Neural progenitor cell (in vitro differentiated cells): ENCODE results near the gene STRN4. TPM values are rescaled to one million over a fixed set of nuclear protein-coding genes. Genes with fewer than 3 reads are reported as not detected.

ENCODE experiments used
- DNase-seq: peaks from one replicate; pipeline ENCODE4 v3.0.0-alpha.2; 2016; ENCODE audit warnings: low spot score
- H2AFZ ChIP-seq: fragments of 200-600 bp; sonication (generic); replicated peaks from 2 replicates; pipeline ENCODE4 v1.6.1; 2016; ENCODE audit warnings: antibody characterized with exemption
- H3F3A ChIP-seq: fragments of 200-600 bp; sonication (generic); 2 replicates; pipeline ENCODE4 v1.6.1; 2016; ENCODE audit warnings: antibody characterized with exemption, low read depth
- H3K27ac ChIP-seq: fragments of 200-600 bp; sonication (generic); 2 replicates; pipeline ENCODE4 v1.5.1; 2016; ENCODE audit warnings: mild to moderate bottlenecking
- H3K27me3 ChIP-seq: fragments of 200-600 bp; sonication (generic); 2 replicates; pipeline ENCODE4 v1.6.1; 2016; ENCODE audit warnings: mild to moderate bottlenecking, moderate library complexity
- H3K36me3 ChIP-seq: fragments of 200-600 bp; sonication (generic); 2 replicates; pipeline ENCODE4 v1.5.1; 2016
- H3K4me1 ChIP-seq: fragments of 200-600 bp; sonication (generic); 2 replicates; pipeline ENCODE4 v1.6.1; 2016; ENCODE audit warnings: mixed run types
- H3K4me2 ChIP-seq: fragments of 200-600 bp; sonication (generic); 2 replicates; pipeline ENCODE4 v1.6.1; 2016
- H3K4me3 ChIP-seq: fragments of 200-600 bp; sonication (generic); 2 replicates; pipeline ENCODE4 v1.5.1; 2016
- H3K79me2 ChIP-seq: fragments of 200-600 bp; sonication (generic); 2 replicates; pipeline ENCODE4 v1.6.1; 2016; ENCODE audit warnings: low read depth
- H3K9ac ChIP-seq: fragments of 200-600 bp; sonication (generic); 2 replicates; pipeline ENCODE4 v1.6.1; 2016
- H3K9me3 ChIP-seq: fragments of 200-600 bp; sonication (generic); 2 replicates; pipeline ENCODE4 v1.5.1; 2016; ENCODE audit warnings: low read depth
- H4K20me1 ChIP-seq: fragments of 200-600 bp; sonication (generic); 2 replicates; pipeline ENCODE4 v1.6.1; 2016; ENCODE audit warnings: low read depth
- H3K27ac Mint-ChIP-seq: 3 replicates; pipeline ENCODE4 v1.8.0; 2021; ENCODE audit warnings: mixed read lengths
- H3K27me3 Mint-ChIP-seq: 2 replicates; pipeline ENCODE4 v1.8.0; 2022; ENCODE audit warnings: low read depth, mild to moderate bottlenecking, inconsistent platforms, moderate library complexity, mixed read lengths; ENCODE audit not compliant: insufficient read depth
- H3K36me3 Mint-ChIP-seq: 3 replicates; pipeline ENCODE4 v1.8.0; 2021; ENCODE audit warnings: mixed read lengths
- H3K4me1 Mint-ChIP-seq: 3 replicates; pipeline ENCODE4 v1.8.0; 2021; ENCODE audit warnings: mixed read lengths
- H3K4me3 Mint-ChIP-seq: 3 replicates; pipeline ENCODE4 v1.8.0; 2021; ENCODE audit warnings: mild to moderate bottlenecking, moderate library complexity, mixed read lengths
- H3K9me3 Mint-ChIP-seq: 3 replicates; pipeline ENCODE4 v1.8.0; 2020; ENCODE audit warnings: mixed read lengths
- EZH2 ChIP-seq: fragments of 200-600 bp; sonication (generic); IDR thresholded peaks from 2 replicates; pipeline ENCODE4 v1.6.1; 2017; ENCODE audit warnings: antibody characterized with exemption, mild to moderate bottlenecking, moderate library complexity
- EZH2phosphoT487 ChIP-seq: fragments of 200-600 bp; sonication (generic); IDR thresholded peaks from 2 replicates; pipeline ENCODE4 v1.6.1; 2017; ENCODE audit warnings: antibody characterized with exemption
- total RNA-seq: library from RNA; depleted of rRNA; stranded (reverse); fragments of >200 nt; gene quantifications from 2 replicates; pipeline ENCODE4 v1.2.3, GENCODE V29; 2015; ENCODE audit warnings: low replicate concordance
- TF ChIP-seq, protein P1 (sequence below): fragments of 200-600 bp; sonication (generic); IDR thresholded peaks from 2 replicates; pipeline ENCODE4 v1.5.1; 2017; ENCODE audit warnings: antibody characterized with exemption, mild to moderate bottlenecking

STRN4 gene
- total RNA-seq, 1 donor from 2014 or later = 54.1 TPM

DNA sequence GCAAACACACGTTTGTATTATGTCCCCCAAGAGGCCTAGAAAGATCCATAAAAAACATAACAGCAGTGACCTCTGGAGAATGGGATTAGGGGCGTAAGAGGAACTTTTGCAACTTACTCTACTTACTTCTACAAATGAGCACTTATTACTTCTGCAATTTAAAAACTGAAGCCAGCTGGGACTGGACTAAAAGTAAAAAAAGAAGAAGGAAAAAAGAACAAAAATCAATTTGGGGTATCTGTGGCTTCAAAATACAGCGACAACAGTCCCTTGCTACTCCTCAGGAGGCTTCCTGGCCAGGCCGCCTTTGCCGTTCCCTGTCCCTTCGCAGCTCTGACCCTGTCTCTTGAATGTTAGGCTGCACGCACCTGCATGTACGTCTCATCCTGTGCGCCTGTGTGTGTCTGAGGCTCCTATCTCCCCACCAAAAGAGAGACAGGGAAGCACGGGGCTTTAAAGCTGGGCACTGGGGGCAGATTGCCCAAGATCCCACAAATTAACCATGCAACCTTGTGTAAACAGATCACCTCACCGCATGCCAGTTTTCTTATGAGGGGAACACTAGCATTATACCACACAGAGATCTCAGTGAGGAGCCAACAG lies 12.5 kb downstream of the STRN4 start:
- Histone ChIP-seq H2AFZ (no peak overlapping the region), H3K4me1 (no peaks in the 10 kb centered on the region), H3K79me2 (peaks cover 58% of the 10 kb centered on the region), H3K27me3 (no peaks in the 10 kb centered on the region), H4K20me1 (peaks cover 85% of the 10 kb centered on the region), H3K4me3 (no peak overlapping the region), H3K9me3 (no peaks in the 10 kb centered on the region), H3K9ac (no peak overlapping the region), H3F3A (no peaks in the 10 kb centered on the region), H3K36me3 (peaks cover 4% of the 10 kb centered on the region), H3K4me2 (no peak overlapping the region), H3K27ac (no peak overlapping the region)
- no peak for DNase-seq
- no peak overlapping the region for H3K27ac Mint-ChIP-seq
- H3K4me1 Mint-ChIP-seq = peaks cover 8% of the 10 kb centered on the region
- H3K27me3 Mint-ChIP-seq = peaks cover 8% of the 10 kb centered on the region
- H3K4me3 Mint-ChIP-seq = no peak overlapping the region
- TF ChIP-seq EZH2phosphoT487 (no peak), EZH2 (no peak)
- TF ChIP-seq, protein P1, sequence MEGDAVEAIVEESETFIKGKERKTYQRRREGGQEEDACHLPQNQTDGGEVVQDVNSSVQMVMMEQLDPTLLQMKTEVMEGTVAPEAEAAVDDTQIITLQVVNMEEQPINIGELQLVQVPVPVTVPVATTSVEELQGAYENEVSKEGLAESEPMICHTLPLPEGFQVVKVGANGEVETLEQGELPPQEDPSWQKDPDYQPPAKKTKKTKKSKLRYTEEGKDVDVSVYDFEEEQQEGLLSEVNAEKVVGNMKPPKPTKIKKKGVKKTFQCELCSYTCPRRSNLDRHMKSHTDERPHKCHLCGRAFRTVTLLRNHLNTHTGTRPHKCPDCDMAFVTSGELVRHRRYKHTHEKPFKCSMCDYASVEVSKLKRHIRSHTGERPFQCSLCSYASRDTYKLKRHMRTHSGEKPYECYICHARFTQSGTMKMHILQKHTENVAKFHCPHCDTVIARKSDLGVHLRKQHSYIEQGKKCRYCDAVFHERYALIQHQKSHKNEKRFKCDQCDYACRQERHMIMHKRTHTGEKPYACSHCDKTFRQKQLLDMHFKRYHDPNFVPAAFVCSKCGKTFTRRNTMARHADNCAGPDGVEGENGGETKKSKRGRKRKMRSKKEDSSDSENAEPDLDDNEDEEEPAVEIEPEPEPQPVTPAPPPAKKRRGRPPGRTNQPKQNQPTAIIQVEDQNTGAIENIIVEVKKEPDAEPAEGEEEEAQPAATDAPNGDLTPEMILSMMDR = no peak
- H3K36me3 Mint-ChIP-seq = peaks cover 36% of the 10 kb centered on the region
- H3K9me3 Mint-ChIP-seq = no peaks in the 10 kb centered on the region

DNA sequence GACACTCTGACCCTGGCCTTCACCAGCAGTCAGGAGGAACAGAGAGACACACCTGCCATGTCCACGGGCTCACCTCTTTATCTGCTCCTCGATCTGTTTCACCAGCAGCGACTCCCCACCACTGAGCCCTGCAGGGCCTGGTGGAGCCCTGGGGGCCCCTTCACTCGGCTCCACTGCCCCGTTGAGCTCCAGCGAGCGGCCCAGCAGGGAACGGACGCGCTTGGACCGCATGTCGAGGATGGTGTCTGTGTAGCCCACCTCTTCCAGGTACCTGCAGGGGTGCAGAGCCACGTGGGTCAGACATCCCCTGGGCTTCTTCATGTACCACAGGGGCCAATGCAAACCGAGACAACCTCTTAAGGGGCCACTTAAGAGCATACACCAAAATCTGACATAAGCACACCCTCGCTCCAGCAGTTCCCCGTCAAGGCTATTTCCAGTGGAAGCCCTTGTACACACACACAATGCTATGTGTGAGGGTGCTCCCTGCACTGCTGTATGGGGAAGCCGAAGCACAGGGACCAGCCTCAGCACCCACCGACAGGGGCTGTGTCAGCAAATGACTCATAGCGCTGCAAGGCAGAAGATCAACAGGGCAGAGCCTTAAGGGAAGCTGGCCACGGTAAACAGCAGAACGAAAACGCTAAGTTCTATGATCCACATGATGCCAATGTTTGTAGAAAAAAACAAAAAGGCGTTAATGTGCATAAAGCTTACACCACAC lies 13.1 kb downstream of the STRN4 start:
- H4K20me1 ChIP-seq = peaks cover 85% of the 10 kb centered on the region
- DNase-seq = no peak
- H3K79me2 ChIP-seq = peaks cover 56% of the 10 kb centered on the region

DNA sequence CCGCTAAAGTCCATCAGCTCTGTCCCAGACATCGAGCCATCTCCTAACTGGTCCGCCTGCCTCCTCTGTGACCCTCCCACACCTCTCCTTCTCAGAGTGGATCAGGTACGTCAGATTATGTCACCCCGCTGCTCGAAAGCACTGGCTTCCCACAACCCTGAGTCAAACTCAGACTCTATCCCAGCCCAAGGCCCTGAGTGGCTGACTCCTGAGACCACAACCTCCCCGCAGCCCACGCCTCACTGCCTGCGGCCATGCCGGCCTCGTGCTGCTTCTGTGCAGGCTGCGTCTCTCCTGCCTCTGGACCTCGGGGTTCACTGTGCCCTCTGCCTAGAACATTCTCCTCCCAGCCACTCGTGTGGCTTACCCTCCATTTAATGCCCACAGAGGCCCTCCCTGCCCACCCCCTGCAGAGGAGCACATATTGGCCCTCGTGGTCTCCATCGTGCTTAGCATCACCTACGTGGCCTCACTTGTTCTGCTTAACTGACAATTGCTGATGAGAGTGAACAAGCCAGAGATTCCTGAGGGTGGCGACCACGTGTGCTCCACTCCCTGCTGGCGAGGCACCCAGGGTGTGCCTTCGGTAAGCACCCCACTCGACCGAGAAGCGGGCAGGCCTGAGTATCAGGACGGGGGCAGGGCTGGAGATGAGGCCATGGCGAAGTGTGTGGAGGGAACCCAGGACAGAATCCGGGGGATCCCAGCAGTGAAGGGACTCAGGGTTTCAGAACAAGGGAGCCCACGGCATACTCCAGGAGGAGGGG lies 13.9 kb downstream of the STRN4 start:
- no peak overlapping the region for H3K9ac ChIP-seq
- no peaks in the 10 kb centered on the region for H3K9me3 Mint-ChIP-seq
- peaks cover 84% of the 10 kb centered on the region for H4K20me1 ChIP-seq

More for the DNA sequence above, 13.1 kb downstream of the STRN4 start:
- peaks cover 8% of the 10 kb centered on the region for H3K4me1 Mint-ChIP-seq
- H2AFZ ChIP-seq = no peak overlapping the region
- H3K36me3 Mint-ChIP-seq = peaks cover 33% of the 10 kb centered on the region
- no peaks in the 10 kb centered on the region for H3K27me3 ChIP-seq
- H3K4me1 ChIP-seq = no peaks in the 10 kb centered on the region
- H3K9ac ChIP-seq = no peak overlapping the region
- no peak overlapping the region for H3K4me3 Mint-ChIP-seq
- no peak overlapping the region for H3K27ac Mint-ChIP-seq
- no peaks in the 10 kb centered on the region for H3F3A ChIP-seq
- TF ChIP-seq, protein P1 = no peak
- TF ChIP-seq EZH2phosphoT487 (no peak), EZH2 (no peak)
- H3K4me2 ChIP-seq = no peak overlapping the region
- no peak overlapping the region for H3K4me3 ChIP-seq
- H3K27me3 Mint-ChIP-seq = peaks cover 8% of the 10 kb centered on the region
- H3K9me3 Mint-ChIP-seq = no peaks in the 10 kb centered on the region
- H3K9me3 ChIP-seq = no peaks in the 10 kb centered on the region
- peaks cover 4% of the 10 kb centered on the region for H3K36me3 ChIP-seq
- H3K27ac ChIP-seq = no peak overlapping the region

More for the DNA sequence above, 13.9 kb downstream of the STRN4 start:
- no peak overlapping the region for H3K4me3 Mint-ChIP-seq
- peaks cover 8% of the 10 kb centered on the region for H3K27me3 Mint-ChIP-seq
- no peaks in the 10 kb centered on the region for H3K9me3 ChIP-seq
- H3K27ac Mint-ChIP-seq = no peak overlapping the region
- H3F3A ChIP-seq = no peaks in the 10 kb centered on the region
- TF ChIP-seq, protein P1 = no peak
- TF ChIP-seq EZH2 (no peak), EZH2phosphoT487 (no peak)
- H3K27me3 ChIP-seq = no peaks in the 10 kb centered on the region
- peaks cover 50% of the 10 kb centered on the region for H3K79me2 ChIP-seq
- no peak for DNase-seq
- no peak overlapping the region for H2AFZ ChIP-seq
- H3K4me2 ChIP-seq = no peak overlapping the region
- no peak overlapping the region for H3K27ac ChIP-seq
- H3K36me3 Mint-ChIP-seq = peaks cover 28% of the 10 kb centered on the region
- H3K4me1 ChIP-seq = no peaks in the 10 kb centered on the region
- H3K4me3 ChIP-seq = no peak overlapping the region
- H3K36me3 ChIP-seq = peaks cover 4% of the 10 kb centered on the region
- peaks cover 8% of the 10 kb centered on the region for H3K4me1 Mint-ChIP-seq
